GM12878 (cell line): ENCODE measurements around the gene TPRN. TPM values are rescaled to one million over a fixed set of nuclear protein-coding genes. Genes with fewer than 3 reads are reported as not detected.
A peak's percentile ranks its signal among the peaks of the same experiment; 100 is the strongest.

ENCODE experiments used
- ATAC-seq: fragments of 200-7000 bp; cut with Tn5 transposase; 3 replicates; pipeline ENCODE4 v1.9.1; 2020; ENCODE audit warnings: mild to moderate bottlenecking, moderate library complexity
- BruUV-seq: library from RNA; stranded (reverse); fragments of 400-500 nt; replicated peaks from 2 replicates; lab custom pipeline; 2021; lab: Mats Ljungman, UMichigan
- CTCF ChIA-PET: fragments of 300-600 bp; sonication (Branson Sonifier 250); formaldehyde crosslinking; extraction: SDS; loops from one replicate; lab custom pipeline; 2021; ENCODE audit warnings: inconsistent platforms; lab: Yijun Ruan, JAX
- POLR2A ChIA-PET: fragments of 350-600 bp; formaldehyde crosslinking; extraction: SDS; loops from one replicate; lab custom pipeline; 2021; ENCODE audit warnings: inconsistent platforms; lab: Charles Lee
- RAD21 ChIA-PET: fragments of 300-600 bp; sonication (Branson Sonifier 250); formaldehyde crosslinking; loops from one replicate; lab custom pipeline; 2023; ENCODE audit warnings: antibody characterized with exemption; ENCODE audit not compliant: unreplicated experiment; lab: Charles Lee
- SMC1A ChIA-PET: fragments of 300-600 bp; sonication (Branson Sonifier 250); formaldehyde crosslinking; loops from one replicate; lab custom pipeline; 2023; ENCODE audit not compliant: unreplicated experiment, uncharacterized antibody; lab: Charles Lee
- DNase-seq: peaks from one replicate; pipeline ENCODE4 v3.0.0-alpha.2; 2011; ENCODE audit warnings: low read depth, low spot score
- FAIRE-seq: peaks from 3 replicates; lab custom pipeline; 2011; peaks lifted over from hg19 to GRCh38; lab: Jason Lieb, UNC
- H2AFZ ChIP-seq: 2 replicates; pipeline ENCODE4 v1.6.0; 2011; ENCODE audit warnings: low read depth, low read length, control low read depth; ENCODE audit not compliant: control insufficient read depth
- H3K27ac ChIP-seq: 2 replicates; pipeline ENCODE4 v1.5.1; 2011; ENCODE audit warnings: control low read depth; ENCODE audit not compliant: control insufficient read depth, insufficient read depth
- H3K27me3 ChIP-seq, 2 experiments: replicated peaks in 1 of 2; 2 replicates each; pipeline versions ENCODE4 v1.6.0 to v1.6.1; 2011; ENCODE audit warnings: low read length in 1 of 2; ENCODE audit not compliant: control insufficient read depth in 2 of 2, insufficient read depth in 2 of 2
- H3K36me3 ChIP-seq, 2 experiments: 2 replicates each; pipeline ENCODE4 v1.5.1; 2011; ENCODE audit warnings: low read length in 1 of 2; ENCODE audit not compliant: control insufficient read depth in 2 of 2, insufficient read depth in 2 of 2
- H3K4me1 ChIP-seq: 2 replicates; pipeline ENCODE4 v1.6.1; 2011; ENCODE audit warnings: mild to moderate bottlenecking, low read length, moderate library complexity, mixed read lengths; ENCODE audit not compliant: control insufficient read depth, insufficient read depth
- H3K4me2 ChIP-seq: 2 replicates; pipeline ENCODE4 v1.6.0; 2011; ENCODE audit warnings: control low read depth; ENCODE audit not compliant: control insufficient read depth, insufficient read depth
- H3K4me3 ChIP-seq: fragments of 200-600 bp; sonication (generic); 2 replicates; pipeline ENCODE4 v1.5.1; 2016
- H3K79me2 ChIP-seq: 2 replicates; pipeline ENCODE4 v1.6.0; 2011; ENCODE audit warnings: low read length; ENCODE audit not compliant: control insufficient read depth, insufficient read depth
- H3K9ac ChIP-seq: 2 replicates; pipeline ENCODE4 v1.8.0; 2011; ENCODE audit warnings: low read length, control low read depth, mixed read lengths; ENCODE audit not compliant: control insufficient read depth, insufficient read depth
- H3K9me3 ChIP-seq: replicated peaks from 3 replicates; pipeline ENCODE4 v1.5.1; 2011; ENCODE audit warnings: mild to moderate bottlenecking, low read length; ENCODE audit not compliant: control insufficient read depth, insufficient read depth
- H4K20me1 ChIP-seq: 2 replicates; pipeline ENCODE4 v1.6.0; 2011; ENCODE audit not compliant: control insufficient read depth, insufficient read depth
- CHD1 ChIP-seq: IDR thresholded peaks from 2 replicates; pipeline ENCODE4 v1.6.1; 2012; ENCODE audit warnings: low read depth, low read length, improper control_type of control experiment
- IKZF1 ChIP-seq: fragments of 450-650 bp; conservative IDR thresholded peaks from 2 replicates; pipeline ENCODE4 v1.6.1; 2017; ENCODE audit warnings: antibody characterized with exemption, mild to moderate bottlenecking
- MEF2B ChIP-seq: fragments of 450-650 bp; IDR thresholded peaks from 2 replicates; pipeline ENCODE4 v1.6.1; 2018; ENCODE audit warnings: mild to moderate bottlenecking, moderate library complexity; ENCODE audit not compliant: partially characterized antibody, poor library complexity, severe bottlenecking
- NFYB ChIP-seq: IDR thresholded peaks from 2 replicates; pipeline ENCODE4 v1.6.1; 2011; ENCODE audit warnings: low read depth, mild to moderate bottlenecking, low read length, improper control_type of control experiment, moderate library complexity; ENCODE audit not compliant: insufficient read depth
- RELB ChIP-seq: fragments of 450-650 bp; IDR thresholded peaks from 2 replicates; pipeline ENCODE4 v1.6.1; 2017; ENCODE audit warnings: low read depth, mild to moderate bottlenecking, moderate library complexity
- TCF7 ChIP-seq: IDR thresholded peaks from 2 replicates; pipeline ENCODE4 v1.6.1; 2014; ENCODE audit warnings: antibody characterized with exemption, borderline replicate concordance
- ZNF217 ChIP-seq: fragments of 450-650 bp; IDR thresholded peaks from 2 replicates; pipeline ENCODE4 v1.6.1; 2017; ENCODE audit warnings: antibody characterized with exemption, mild to moderate bottlenecking
- ZNF274 ChIP-seq: IDR thresholded peaks from one replicate; pipeline ENCODE4 v1.8.0; 2011; ENCODE audit not compliant: insufficient read length, insufficient read depth
- WGBS: methylation state at CpG from one replicate; pipeline ENCODE4 v1.1.6; 2016; ENCODE audit warnings: low lambda C conversion rate; ENCODE audit not compliant: insufficient replicate concordance, insufficient coverage; ENCODE audit errors: missing lambda C conversion rate; 5-methylcytosine and 5-hydroxymethylcytosine counted together
- in situ Hi-C: fragments of 300-500 bp; cut with MboI; formaldehyde crosslinking; loops from 9 replicates; pipeline ENCODE4 v1.14.3; 2018; ENCODE audit warnings: mixed read lengths
- intact Hi-C: fragments of 100-400 bp; cut with micrococcal nuclease; formaldehyde crosslinking; loops from one replicate; pipeline ENCODE4 v1.14.2; 2022; ENCODE audit not compliant: unreplicated experiment
- polyA plus RNA-seq, 11 experiments: library from polyadenylated mRNA; depleted of rRNA in 4 of 11; unstranded in 6 of 11; stranded (reverse) in 5 of 11; fragments of >200 nt; fragmentation: Nextera tagmentation in 4 of 11; fragmentation: Illumina TruSeq in 1 of 11; extraction: Ambion mirVana in 4 of 11; extraction: Trizol in 1 of 11; gene quantifications; 1 replicate in 1 of 11; 2 replicates in 10 of 11; pipeline versions ENCODE4 v1.2.1 to v1.2.3, GENCODE V29; 2011 to 2016; ENCODE audit warnings: inconsistent platforms in 2 of 11, missing spikeins in 2 of 11, low read depth in 1 of 11
- total RNA-seq, 4 experiments: library from RNA; depleted of rRNA in 3 of 4; stranded (reverse); fragments of >200 nt in 3 of 4; fragmentation: Illumina TruSeq in 1 of 4; extraction: Trizol in 1 of 4; gene quantifications; 2 replicates each; pipeline versions ENCODE4 v1.2.1 to v1.2.3, GENCODE V29; 2013 to 2021

TPRN gene
- total and polyA plus RNA-seq, 10 of the 15 experiments (the other 5 are each of a cell fraction or from before 2014, with no cell fraction given), result 0.18 to 19.5 (median 3.1) TPM

- CTCF ChIA-PET, result interaction anchor here (1.1 kb wide), 1 partner anchor 58 kb away, joined by 5 read pairs; the partner anchor contains the start of gene RNF224
- in situ Hi-C loops (no loop called here), intact Hi-C loops (no loop called here)
- Histone ChIP-seq H2AFZ (peak within 1 kb of the TSS; percentile 60), H3K79me2 (no peaks in the 10 kb centered on the region), H3K27me3 (peaks cover 0 to 8% of the 10 kb centered on the region in 2 experiments; a peak in 3 of 4 replicates), H4K20me1 (no peaks in the 10 kb centered on the region), H3K9ac (no peak within 1 kb of the TSS), H3K9me3 (no peaks in the 10 kb centered on the region), H3K4me1 (peaks cover 8% of the 10 kb centered on the region; the same call in 1 of the 2 replicates), H3K27ac (no peak within 1 kb of the TSS), H3K4me2 (peak within 1 kb of the TSS; percentile 82), H3K36me3 (no peaks in the 10 kb centered on the region), H3K4me3 (peak within 1 kb of the TSS; percentile 53; the same call in 1 of the 2 replicates)
- no peak for DNase-seq
- no peak for FAIRE-seq
- no peak for TF ChIP-seq ZNF217
- TF ChIP-seq TCF7, result no peak
- no peak for TF ChIP-seq ZNF274
- TF ChIP-seq NFYB, result no peak
- TF ChIP-seq RELB, result no peak
- TF ChIP-seq IKZF1, result no peak
- no peak for TF ChIP-seq MEF2B
- TF ChIP-seq CHD1, result no peak
- WGBS, result 7% methylated on average over 18 of the region's 41 CpGs
- no peak; the same call in 2 of the 3 replicates for ATAC-seq
- POLR2A ChIA-PET, result interaction anchor here (0.5 to 4.4 kb wide), 8 partner anchors 12 to 53 kb away, joined by 3 to 37 read pairs (median 6); partner anchors contain the start of genes ANAPC2, SSNA1 and TPRN
- SMC1A ChIA-PET, result interaction anchor here (2.7 kb wide), 1 partner anchor 19 kb away, joined by 8 read pairs; no protein-coding TSS in a partner anchor
- no TSS peak for BruUV-seq
- RAD21 ChIA-PET, result interaction anchor here (0.5 to 3.0 kb wide), 2 partner anchors 20 to 42 kb away, joined by 3 to 14 read pairs; no protein-coding TSS in a partner anchor
These were observed 30.6 kb downstream of the TPRN start, which contains the start of gene LRRC26 for GRCh38 chr9:137169896-137170358. Gene LRRC26, minus strand, starts transcription at chr9:137170051. Its CDS starts 108 bp downstream, at chr9:137169943.
